Upper lobe of left lung (tissue), 6 donors: ENCODE measurements around the gene DDHD1. TPM values are rescaled to one million over a fixed set of nuclear protein-coding genes. Genes with fewer than 3 reads are reported as not detected.

ENCODE experiments used
- ATAC-seq, 2 donors: fragments of 200-7000 bp; cut with Tn5 transposase; one replicate each; pipeline ENCODE4 v1.9.1; 2022; ENCODE audit warnings: mild to moderate bottlenecking in 2 of 2, moderate library complexity in 2 of 2; ENCODE audit not compliant: low FRiP score in 2 of 2
- DNase-seq, 2 donors: peaks; one replicate each; pipeline ENCODE4 v3.0.0-alpha.2; 2019 to 2020
- H3K27ac ChIP-seq, 4 donors: fragments of 200-600 bp; sonication (generic); one replicate each; pipeline ENCODE4 v1.5.1; 2016 to 2019
- H3K27me3 ChIP-seq, 4 donors: fragments of 200-600 bp; sonication (generic); one replicate each; pipeline ENCODE4 v1.5.1; 2017 to 2019
- H3K36me3 ChIP-seq, 4 donors: fragments of 200-600 bp; sonication (generic); one replicate each; pipeline ENCODE4 v1.5.1; 2016 to 2019
- H3K4me1 ChIP-seq, 4 donors: fragments of 200-600 bp; sonication (generic); one replicate each; pipeline ENCODE4 v1.5.1; 2018 to 2019
- H3K4me3 ChIP-seq, 4 donors: fragments of 200-600 bp; sonication (generic); one replicate each; pipeline ENCODE4 v1.5.1; 2017 to 2019; ENCODE audit warnings: mild to moderate bottlenecking in 2 of 4, moderate library complexity in 1 of 4
- H3K9me3 ChIP-seq, 4 donors: fragments of 200-600 bp; sonication (generic); one replicate each; pipeline ENCODE4 v1.5.1; 2018 to 2019
- CTCF ChIP-seq, 6 experiments: fragments of 450-650 bp in 4 of 6; fragments of 200-600 bp in 2 of 6; sonication (generic) in 2 of 6; IDR thresholded peaks; one replicate each; pipeline ENCODE4 v1.5.1; 2016 to 2019; ENCODE audit warnings: antibody characterized with exemption in 6 of 6
- EP300 ChIP-seq, 4 donors: sonication (generic); formaldehyde crosslinking; IDR thresholded peaks; one replicate each; pipeline ENCODE4 v1.5.1; 2017; ENCODE audit warnings: antibody characterized with exemption in 4 of 4, control low read depth in 2 of 4
- POLR2A ChIP-seq, 4 donors: fragments of 450-650 bp; IDR thresholded peaks; one replicate each; pipeline ENCODE4 v1.5.1; 2016 to 2017; ENCODE audit warnings: antibody characterized with exemption in 4 of 4, mild to moderate bottlenecking in 2 of 4
- POLR2AphosphoS5 ChIP-seq, 2 donors: sonication (generic); formaldehyde crosslinking; IDR thresholded peaks; one replicate each; pipeline ENCODE4 v1.5.1; 2017; ENCODE audit warnings: antibody characterized with exemption in 2 of 2
- WGBS, 2 donors: methylation state at CpG; one replicate each; pipeline ENCODE4 v1.1.5; 2017 to 2018; 5-methylcytosine and 5-hydroxymethylcytosine counted together
- total RNA-seq, 6 donors: library from RNA; depleted of rRNA in 4 of 6; stranded (reverse); fragments of >200 nt in 4 of 6; gene quantifications; one replicate each; pipeline versions ENCODE4 v1.1.0 to v1.2.1, GENCODE V29; 2016 to 2021
- donor health status: DM: no; HTN: no; CAD: no; lungs with moderate emphysema.
- donor health status: DM: no; HTN: yes; CAD: no; lungs with severe emphysema.

Gene DDHD1
- total RNA-seq, 6 donors from 2014 or later, result 18.4 to 30.8 (median 25.8) TPM

DNA sequence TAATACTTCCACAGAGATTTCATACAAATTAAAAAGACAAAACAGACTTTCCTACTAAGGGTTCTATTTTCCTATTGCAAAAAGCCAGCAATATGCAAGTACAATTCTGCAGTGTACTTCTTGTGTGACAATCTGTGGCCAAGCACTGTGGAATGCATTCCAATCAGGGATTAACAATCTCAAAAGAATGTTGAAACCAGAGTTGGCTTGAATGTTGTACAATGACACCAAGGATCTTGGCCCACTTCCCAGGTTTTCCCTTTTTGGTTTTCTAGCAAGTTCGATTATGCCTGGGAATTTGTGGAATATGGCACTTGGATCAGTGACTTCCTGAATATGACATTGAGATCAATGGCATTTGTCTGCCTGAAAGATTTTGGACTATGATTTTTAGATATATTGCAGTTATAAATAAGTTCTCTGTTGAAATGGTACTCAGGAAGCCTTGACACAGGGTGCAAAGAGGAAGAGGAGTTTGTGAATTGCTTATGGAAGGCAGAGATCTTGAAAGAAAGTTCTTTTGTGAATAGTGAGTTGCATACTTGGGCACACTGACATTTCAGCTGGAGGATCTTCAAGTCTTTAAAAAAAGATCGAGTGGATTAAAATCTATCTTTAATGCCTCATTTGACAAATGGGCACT is 120.8 kb downstream of the DDHD1 start:
- DNase-seq (no peak), ATAC-seq (peak in 1 of 2 donors; percentile 85)
- Histone ChIP-seq H3K9me3 (no peaks in the 10 kb centered on the region), H3K36me3 (no peaks in the 10 kb centered on the region), H3K4me3 (no peak overlapping the region), H3K4me1 (peaks cover 9 to 15% (median 10%) of the 10 kb centered on the region in 4 donors), H3K27ac (no peak overlapping the region), H3K27me3 (no peaks in the 10 kb centered on the region)
- 41 to 45% methylated on average over 2 of the region's 2 CpGs for WGBS, 2 donors
- TF ChIP-seq POLR2AphosphoS5 (IDR thresholded peaks at IDR 0.05) (no peak), CTCF (IDR thresholded peaks at IDR 0.05) (no peak), EP300 (IDR thresholded peaks at IDR 0.05) (no peak), POLR2A (IDR thresholded peaks at IDR 0.05) (no peak)

DNA sequence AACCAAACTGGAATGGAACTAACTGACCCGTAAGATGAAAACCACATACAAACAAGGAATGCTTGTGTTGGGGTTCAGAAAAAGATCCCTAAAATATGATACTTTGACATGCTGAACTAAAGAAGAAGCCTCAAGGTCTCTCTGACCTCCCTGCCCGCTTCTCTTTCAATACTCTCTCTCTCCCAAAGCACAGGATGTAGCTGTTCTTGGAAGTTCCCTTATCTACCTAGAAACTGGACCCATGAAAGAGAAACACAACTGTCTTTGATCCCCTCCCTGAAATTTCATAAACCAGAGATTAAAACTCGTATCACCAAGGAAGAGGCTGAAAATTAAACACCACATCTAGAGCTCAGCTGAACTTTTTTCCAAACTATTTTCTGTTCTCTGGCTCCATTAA is 125.6 kb downstream of the DDHD1 start:
- DNase-seq (no peak), ATAC-seq (no peak)
- H3K4me1 ChIP-seq, result peaks cover 6 to 10% (median 8%) of the 10 kb centered on the region in 4 donors

DNA sequence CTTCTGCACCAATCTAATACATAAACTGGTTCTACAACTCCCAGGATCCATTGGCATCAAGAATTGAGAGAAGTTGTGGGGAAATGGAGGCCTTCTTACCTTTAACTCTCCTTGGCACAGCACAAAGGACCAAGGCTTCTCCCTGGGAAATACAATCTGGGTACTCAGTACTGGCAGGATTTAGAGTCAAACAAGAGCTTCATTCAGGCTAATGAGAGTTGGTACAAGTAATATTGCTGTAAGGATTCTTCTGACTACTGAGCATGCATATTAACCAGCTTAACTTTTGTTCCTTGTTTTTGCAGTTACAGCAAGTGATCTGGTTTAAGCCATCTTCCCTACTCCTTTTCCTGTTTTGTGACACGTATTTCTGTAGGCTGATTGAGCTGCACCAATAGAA is 126.1 kb downstream of the DDHD1 start:
- TF ChIP-seq POLR2AphosphoS5 (IDR thresholded peaks at IDR 0.05), result no peak
- no peak for TF ChIP-seq POLR2A (IDR thresholded peaks at IDR 0.05)
- TF ChIP-seq EP300 (IDR thresholded peaks at IDR 0.05), result no peak
- TF ChIP-seq CTCF (IDR thresholded peaks at IDR 0.05), result no peak
- DNase-seq (no peak), ATAC-seq (no peak)
- Histone ChIP-seq H3K9me3 (no peaks in the 10 kb centered on the region), H3K27me3 (no peaks in the 10 kb centered on the region), H3K4me1 (peaks cover 2 to 5% (median 4%) of the 10 kb centered on the region in 4 donors), H3K27ac (no peak overlapping the region), H3K4me3 (no peak overlapping the region), H3K36me3 (no peaks in the 10 kb centered on the region)
- WGBS, 2 donors, result 0 to 25% methylated on average over 1 of the region's 1 CpG

More for the DNA sequence above, 125.6 kb downstream of the DDHD1 start:
- no peak overlapping the region for H3K4me3 ChIP-seq
- H3K36me3 ChIP-seq, result no peaks in the 10 kb centered on the region
- 81 to 82% methylated on average over 3 of the region's 3 CpGs for WGBS, 2 donors
- H3K9me3 ChIP-seq, result no peaks in the 10 kb centered on the region
- no peaks in the 10 kb centered on the region for H3K27me3 ChIP-seq
- H3K27ac ChIP-seq, result no peak overlapping the region
- TF ChIP-seq CTCF (IDR thresholded peaks at IDR 0.05) (no peak), EP300 (IDR thresholded peaks at IDR 0.05) (no peak), POLR2AphosphoS5 (IDR thresholded peaks at IDR 0.05) (no peak), POLR2A (IDR thresholded peaks at IDR 0.05) (no peak)

DNA sequence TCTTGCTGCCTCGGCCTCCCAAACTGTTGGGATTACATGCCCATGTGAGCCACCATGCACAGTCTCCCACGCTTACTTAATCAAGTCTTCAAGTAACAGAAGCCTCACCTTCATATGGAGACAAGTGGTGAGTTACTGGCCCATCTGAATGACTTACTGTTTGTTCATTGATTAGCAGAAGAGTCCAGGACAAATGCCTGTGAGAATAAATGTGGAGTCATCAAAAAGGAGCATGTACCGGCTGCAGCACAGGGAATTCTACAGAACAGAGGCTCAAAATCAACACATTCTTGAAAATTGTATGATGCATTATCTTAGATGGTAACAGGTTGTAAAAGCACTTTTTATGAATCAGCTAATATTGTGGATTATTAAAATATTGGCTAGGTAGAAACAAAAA is 129.8 kb downstream of the DDHD1 start:
- H3K36me3 ChIP-seq, result no peaks in the 10 kb centered on the region
- H3K4me1 ChIP-seq, result no peaks in the 10 kb centered on the region
- no peak overlapping the region for H3K4me3 ChIP-seq
- H3K27ac ChIP-seq, result no peak overlapping the region
- no peaks in the 10 kb centered on the region for H3K9me3 ChIP-seq
- TF ChIP-seq POLR2AphosphoS5 (IDR thresholded peaks at IDR 0.05) (no peak), EP300 (IDR thresholded peaks at IDR 0.05) (no peak), CTCF (IDR thresholded peaks at IDR 0.05) (no peak), POLR2A (IDR thresholded peaks at IDR 0.05) (no peak)
- no peak for DNase-seq
- 94 to 100% methylated on average over 3 of the region's 3 CpGs for WGBS, 2 donors
- ATAC-seq, result no peak
- no peaks in the 10 kb centered on the region for H3K27me3 ChIP-seq

DNA sequence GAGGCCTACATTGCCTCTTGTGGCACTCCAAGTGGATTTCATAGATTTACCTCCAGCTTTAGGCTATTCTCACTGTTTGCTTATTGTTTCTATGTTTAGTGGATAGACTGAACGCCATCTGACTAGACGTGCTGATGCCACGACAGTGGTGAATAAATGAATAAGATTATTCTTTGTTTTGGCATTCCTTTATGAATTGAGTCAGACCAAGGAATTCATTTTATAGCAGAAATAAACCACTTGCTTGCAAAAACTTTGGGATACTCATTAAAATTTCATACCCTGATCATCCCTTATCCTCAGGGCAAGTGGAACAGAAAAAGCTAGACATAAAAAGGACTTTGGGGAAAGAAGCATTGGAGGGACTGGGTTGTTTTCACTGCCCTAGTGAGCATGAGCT is 130.5 kb downstream of the DDHD1 start:
- TF ChIP-seq EP300 (IDR thresholded peaks at IDR 0.05) (no peak), CTCF (IDR thresholded peaks at IDR 0.05) (no peak), POLR2A (IDR thresholded peaks at IDR 0.05) (no peak), POLR2AphosphoS5 (IDR thresholded peaks at IDR 0.05) (no peak)
- Histone ChIP-seq H3K27me3 (no peaks in the 10 kb centered on the region), H3K9me3 (no peaks in the 10 kb centered on the region), H3K27ac (no peak overlapping the region), H3K4me1 (no peaks in the 10 kb centered on the region), H3K4me3 (no peak overlapping the region), H3K36me3 (no peaks in the 10 kb centered on the region)
- 88 to 90% methylated on average over 3 of the region's 3 CpGs for WGBS, 2 donors
- DNase-seq (no peak), ATAC-seq (no peak)
